A673 (cell line): Measurements from ENCODE around the gene OSBP2. TPM values are rescaled to one million over a fixed set of nuclear protein-coding genes. Genes with fewer than 3 reads are reported as not detected.

Experiments
- BruUV-seq: library from RNA; stranded (reverse); fragments of 400-500 nt; replicated peaks from 2 replicates; lab custom pipeline; 2021; lab: Mats Ljungman, UMichigan
- CTCF ChIA-PET: fragments of 300-600 bp; sonication (Branson Sonifier 250); formaldehyde crosslinking; loops from one replicate; lab custom pipeline; 2022; ENCODE audit warnings: antibody characterized with exemption; lab: Charles Lee
- POLR2A ChIA-PET: fragments of 300-600 bp; sonication (Branson Sonifier 250); formaldehyde crosslinking; loops from one replicate; lab custom pipeline; 2022; ENCODE audit warnings: antibody characterized with exemption; ENCODE audit not compliant: low non-redundant PET; lab: Charles Lee
- DNase-seq: peaks from one replicate; pipeline ENCODE4 v3.0.0-alpha.2; 2015; ENCODE audit warnings: low spot score
- H3K27ac ChIP-seq: fragments of 200-600 bp; sonication (generic); 2 replicates; pipeline ENCODE4 v1.5.1; 2016; ENCODE audit warnings: mixed run types, low read depth, mild to moderate bottlenecking, mixed read lengths, antibody characterized with exemption, low read length; ENCODE audit not compliant: poor library complexity, severe bottlenecking
- H3K27me3 ChIP-seq: fragments of 200-600 bp; sonication (generic); replicated peaks from 2 replicates; pipeline ENCODE4 v1.6.1; 2017; ENCODE audit warnings: mixed run types, low read depth, mild to moderate bottlenecking, mixed read lengths, antibody characterized with exemption, low read length; ENCODE audit not compliant: insufficient read depth, poor library complexity
- H3K36me3 ChIP-seq: fragments of 200-600 bp; sonication (generic); 2 replicates; pipeline ENCODE4 v1.6.1; 2016; ENCODE audit warnings: mixed run types, mild to moderate bottlenecking, mixed read lengths, antibody characterized with exemption, low read length; ENCODE audit not compliant: insufficient read depth, poor library complexity, severe bottlenecking
- H3K4me1 ChIP-seq: fragments of 200-600 bp; sonication (generic); 2 replicates; pipeline ENCODE4 v1.6.1; 2017; ENCODE audit warnings: mixed run types, mild to moderate bottlenecking, mixed read lengths, antibody characterized with exemption, low read length; ENCODE audit not compliant: insufficient read depth, poor library complexity, severe bottlenecking
- H3K4me3 ChIP-seq: fragments of 200-600 bp; sonication (generic); 2 replicates; pipeline ENCODE4 v1.5.1; 2016; ENCODE audit warnings: low read depth, mixed run types, mild to moderate bottlenecking, mixed read lengths, low read length; ENCODE audit not compliant: poor library complexity, severe bottlenecking
- H3K9me3 ChIP-seq: fragments of 200-600 bp; sonication (generic); 2 replicates; pipeline ENCODE4 v1.6.1; 2016; ENCODE audit warnings: mixed run types, low read depth, mild to moderate bottlenecking, mixed read lengths, antibody characterized with exemption, low read length; ENCODE audit not compliant: poor library complexity, severe bottlenecking
- EZH2 ChIP-seq: fragments of 200-600 bp; sonication (generic); IDR thresholded peaks from 2 replicates; pipeline ENCODE4 v1.6.1; 2017; ENCODE audit warnings: borderline replicate concordance, low read depth, mild to moderate bottlenecking, mixed read lengths, antibody characterized with exemption, low read length; ENCODE audit not compliant: poor library complexity, severe bottlenecking
- intact Hi-C: fragments of 100-400 bp; cut with micrococcal nuclease; formaldehyde crosslinking; loops from one replicate; pipeline ENCODE4 v1.10.0; 2022; ENCODE audit not compliant: unreplicated experiment
- total RNA-seq: library from RNA; stranded (reverse); gene quantifications from 2 replicates; pipeline ENCODE4 v1.2.3, GENCODE V29; 2021
- TF ChIP-seq, protein P1 (sequence below): fragments of 300-800, 200-600 bp; sonication (generic); conservative IDR thresholded peaks from 2 replicates; pipeline ENCODE4 v1.5.1; 2017; ENCODE audit warnings: low read depth, mild to moderate bottlenecking, antibody characterized with exemption, low read length, moderate library complexity, mixed read lengths

The OSBP2 gene
- total RNA-seq, 1 experiment from 2014 or later = 1.8 TPM

DNA sequence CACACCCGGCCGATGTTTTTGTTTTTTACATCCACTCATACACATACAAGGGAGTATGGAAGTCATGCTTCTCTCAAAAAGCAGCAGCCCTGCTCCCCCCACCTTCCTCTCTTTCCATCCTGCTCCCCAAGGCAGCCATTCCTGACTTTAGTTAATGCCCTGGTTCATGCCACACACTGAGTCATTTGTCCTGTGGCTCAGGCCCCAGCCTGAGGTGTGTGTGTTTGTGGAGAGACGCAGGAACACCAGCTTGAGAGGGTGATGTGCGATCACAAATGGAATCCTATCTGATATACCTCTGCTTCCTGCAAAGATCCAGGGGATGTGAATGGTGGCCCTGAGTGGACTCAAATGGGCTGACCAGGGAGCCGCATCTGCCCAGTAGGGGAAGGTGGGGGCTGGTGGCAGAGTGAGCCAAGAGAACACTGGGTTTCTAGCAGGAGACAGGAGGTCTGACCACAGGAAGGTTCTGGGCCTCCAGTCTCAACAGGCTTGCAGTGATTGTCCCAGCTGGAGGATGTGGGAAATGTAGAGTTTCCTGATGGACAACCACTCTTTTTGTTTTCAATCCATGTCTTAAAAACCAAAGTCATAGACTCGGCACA lies 86.7 kb downstream of the OSBP2 start:
- H3K4me3 ChIP-seq = no peak overlapping the region
- TF ChIP-seq EZH2 = no peak
- TF ChIP-seq, protein P1, sequence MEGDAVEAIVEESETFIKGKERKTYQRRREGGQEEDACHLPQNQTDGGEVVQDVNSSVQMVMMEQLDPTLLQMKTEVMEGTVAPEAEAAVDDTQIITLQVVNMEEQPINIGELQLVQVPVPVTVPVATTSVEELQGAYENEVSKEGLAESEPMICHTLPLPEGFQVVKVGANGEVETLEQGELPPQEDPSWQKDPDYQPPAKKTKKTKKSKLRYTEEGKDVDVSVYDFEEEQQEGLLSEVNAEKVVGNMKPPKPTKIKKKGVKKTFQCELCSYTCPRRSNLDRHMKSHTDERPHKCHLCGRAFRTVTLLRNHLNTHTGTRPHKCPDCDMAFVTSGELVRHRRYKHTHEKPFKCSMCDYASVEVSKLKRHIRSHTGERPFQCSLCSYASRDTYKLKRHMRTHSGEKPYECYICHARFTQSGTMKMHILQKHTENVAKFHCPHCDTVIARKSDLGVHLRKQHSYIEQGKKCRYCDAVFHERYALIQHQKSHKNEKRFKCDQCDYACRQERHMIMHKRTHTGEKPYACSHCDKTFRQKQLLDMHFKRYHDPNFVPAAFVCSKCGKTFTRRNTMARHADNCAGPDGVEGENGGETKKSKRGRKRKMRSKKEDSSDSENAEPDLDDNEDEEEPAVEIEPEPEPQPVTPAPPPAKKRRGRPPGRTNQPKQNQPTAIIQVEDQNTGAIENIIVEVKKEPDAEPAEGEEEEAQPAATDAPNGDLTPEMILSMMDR = no peak
- DNase-seq = no peak
- H3K9me3 ChIP-seq = no peaks in the 10 kb centered on the region
- BruUV-seq = no TSS peak
- ChIA-PET POLR2A (no interaction called here), CTCF (no interaction called here)
- H3K4me1 ChIP-seq = no peaks in the 10 kb centered on the region
- H3K27me3 ChIP-seq = no peaks in the 10 kb centered on the region
- H3K36me3 ChIP-seq = no peaks in the 10 kb centered on the region
- intact Hi-C loops = no loop called here
- no peak overlapping the region for H3K27ac ChIP-seq

DNA sequence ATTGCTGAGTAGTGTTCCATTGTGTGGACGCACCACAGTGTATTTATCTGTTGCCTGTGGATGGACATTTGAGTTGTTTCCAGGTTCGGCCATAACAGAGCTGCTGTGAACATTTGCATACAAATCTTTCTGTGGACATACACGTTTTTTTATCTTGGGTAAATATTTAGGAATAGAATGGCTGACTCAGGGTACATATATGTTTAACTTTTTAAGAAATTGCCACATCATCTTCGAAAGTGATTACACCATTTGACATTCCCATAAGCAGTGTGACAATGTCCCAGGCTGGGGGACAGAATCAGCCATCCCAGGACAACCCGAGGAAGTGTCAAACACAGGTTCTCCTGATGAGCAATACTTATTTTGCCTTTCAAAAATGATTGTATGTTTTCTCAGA lies 87.9 kb downstream of the OSBP2 start:
- ChIA-PET CTCF (interaction anchor here (0.6 to 0.7 kb wide), 2 partner anchors 124 to 1044 kb away, joined by 3 to 13 read pairs; no protein-coding TSS in a partner anchor), POLR2A (no interaction called here)
- H3K9me3 ChIP-seq = no peaks in the 10 kb centered on the region
- DNase-seq = no peak
- H3K27ac ChIP-seq = no peak overlapping the region
- no peak for TF ChIP-seq EZH2
- TF ChIP-seq, protein P1 = no peak
- H3K27me3 ChIP-seq = no peaks in the 10 kb centered on the region
- H3K36me3 ChIP-seq = no peaks in the 10 kb centered on the region
- no TSS peak for BruUV-seq
- H3K4me3 ChIP-seq = no peak overlapping the region
- intact Hi-C loops = no loop called here
- no peaks in the 10 kb centered on the region for H3K4me1 ChIP-seq

DNA sequence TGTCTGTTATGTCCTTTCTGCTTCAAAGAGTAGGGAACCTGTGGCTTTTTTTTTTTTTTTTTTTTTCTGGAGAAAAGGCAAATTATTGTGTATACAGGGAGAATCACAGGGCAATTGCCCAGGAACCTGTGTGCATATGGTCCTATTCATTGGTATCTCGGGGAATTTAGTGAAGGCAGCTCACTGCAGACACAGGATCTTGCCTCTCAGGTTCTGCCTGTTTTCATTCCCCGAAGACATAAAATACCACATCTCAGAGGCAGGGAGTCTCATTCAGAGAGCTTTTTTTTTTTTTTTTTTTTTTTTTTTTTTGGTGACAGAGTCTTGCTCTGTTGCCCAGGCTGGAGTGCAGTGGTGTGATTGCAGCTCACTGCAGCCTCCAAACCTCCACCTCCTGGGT lies 88.3 kb downstream of the OSBP2 start:
- TF ChIP-seq, protein P1 = no peak
- no peak for TF ChIP-seq EZH2
- CTCF ChIA-PET = interaction anchor here (0.6 to 0.7 kb wide), 2 partner anchors 124 to 1044 kb away, joined by 3 to 13 read pairs; no protein-coding TSS in a partner anchor
- intact Hi-C loops = no loop called here
- POLR2A ChIA-PET = no interaction called here
- Histone ChIP-seq H3K9me3 (no peaks in the 10 kb centered on the region), H3K27ac (no peak overlapping the region), H3K36me3 (no peaks in the 10 kb centered on the region), H3K4me1 (no peaks in the 10 kb centered on the region), H3K4me3 (no peak overlapping the region), H3K27me3 (no peaks in the 10 kb centered on the region)
- no TSS peak for BruUV-seq
- DNase-seq = no peak
